HG02759 (cell line): ENCODE measurements around the gene HSF4.
A peak's percentile ranks its signal among the peaks of the same experiment; 100 is the strongest.

Experiments
- ATAC-seq: cut with Tn5 transposase; IDR thresholded peaks from one replicate; pipeline ENCODE4 v1.9.1; 2021; ENCODE audit warnings: mild to moderate bottlenecking, moderate library complexity; ENCODE audit not compliant: unreplicated experiment

HSF4 gene

GRCh38 chr16:67184453-67184994 lies 20.0 kb downstream of the HSF4 start:
- peak; percentile 7 for ATAC-seq

- no peak for ATAC-seq
Measured at GRCh38 chr16:67184995-67185650, 20.6 kb downstream of the HSF4 start.

- no peak for ATAC-seq
Measured at GRCh38 chr16:67185651-67186134, 21.1 kb downstream of the HSF4 start.

DNA sequence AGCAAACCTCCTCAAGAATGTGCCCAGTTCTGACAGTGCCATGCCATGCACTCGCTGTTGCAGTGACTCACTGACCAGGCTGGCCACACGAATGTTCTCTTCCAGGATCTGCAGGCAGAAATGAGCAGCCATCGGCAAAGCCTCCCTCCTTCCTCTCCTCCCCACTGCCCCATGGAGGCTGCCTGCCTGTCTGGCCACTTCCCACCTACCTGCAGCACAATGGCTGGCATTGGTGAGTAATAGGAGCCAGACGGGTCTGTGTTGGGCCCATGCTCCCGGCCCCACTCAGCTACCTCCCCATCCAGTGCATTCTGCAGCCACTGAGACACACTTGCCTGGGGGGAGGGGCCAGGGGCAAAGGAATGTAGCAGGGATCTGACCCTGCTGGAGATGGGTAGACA lies 22.0 kb downstream of the HSF4 start:
- ATAC-seq, result no peak

GRCh38 chr16:67187175-67187890 lies 22.8 kb downstream of the HSF4 start:
- no peak for ATAC-seq

DNA sequence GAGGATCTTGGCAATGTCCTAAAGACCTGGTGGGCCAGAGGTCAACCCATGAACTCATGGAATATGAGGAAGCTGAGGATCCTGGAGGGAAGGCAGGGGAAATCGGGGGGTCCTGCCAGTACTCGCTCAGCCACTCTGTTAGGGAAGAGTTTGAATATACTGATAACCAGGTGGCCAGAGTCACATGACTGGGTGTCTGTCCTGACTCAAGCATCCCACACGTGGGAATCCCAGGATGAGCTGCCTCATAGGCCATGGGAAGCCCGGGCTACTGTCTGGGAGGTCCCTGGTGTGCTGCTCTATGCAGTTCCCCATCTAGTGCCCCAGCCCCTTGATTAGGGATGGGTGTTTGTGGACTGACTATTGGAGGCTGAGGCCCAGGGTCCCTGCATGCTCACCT lies 23.8 kb downstream of the HSF4 start:
- ATAC-seq, result no peak

DNA sequence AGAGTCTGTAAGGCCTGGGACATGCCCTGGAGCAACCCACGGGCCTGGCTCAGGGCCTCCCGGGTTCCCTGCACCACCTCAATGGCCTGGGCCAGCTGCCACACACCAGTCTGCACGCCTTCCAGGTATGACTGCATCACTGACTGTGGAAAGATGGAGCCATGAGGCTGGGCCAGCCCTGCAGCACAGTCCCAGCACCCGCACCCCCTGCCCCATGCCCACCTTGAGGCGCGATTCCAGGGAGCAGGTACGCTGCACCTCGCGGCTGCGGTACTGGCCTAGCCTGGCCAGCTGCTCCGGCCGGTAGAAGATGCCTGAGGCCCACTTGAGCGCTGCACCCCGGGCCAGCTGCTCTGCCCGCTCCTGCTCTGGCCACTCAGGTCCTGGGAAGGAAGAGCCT lies 24.3 kb downstream of the HSF4 start:
- ATAC-seq, result no peak

GRCh38 chr16:67190041-67190440 lies 25.5 kb downstream of the HSF4 start, which contains the start of gene EXOC3L1:
Gene EXOC3L1, minus strand, starts transcription at chr16:67190136. Its CDS starts 460 bp downstream, at chr16:67189676.
- ATAC-seq, result no peak

GRCh38 chr16:67190448-67191399 lies 26.2 kb downstream of the HSF4 start:
- no peak for ATAC-seq

- ATAC-seq, result no peak
Measured at GRCh38 chr16:67191411-67191994, 27.0 kb downstream of the HSF4 start.

DNA sequence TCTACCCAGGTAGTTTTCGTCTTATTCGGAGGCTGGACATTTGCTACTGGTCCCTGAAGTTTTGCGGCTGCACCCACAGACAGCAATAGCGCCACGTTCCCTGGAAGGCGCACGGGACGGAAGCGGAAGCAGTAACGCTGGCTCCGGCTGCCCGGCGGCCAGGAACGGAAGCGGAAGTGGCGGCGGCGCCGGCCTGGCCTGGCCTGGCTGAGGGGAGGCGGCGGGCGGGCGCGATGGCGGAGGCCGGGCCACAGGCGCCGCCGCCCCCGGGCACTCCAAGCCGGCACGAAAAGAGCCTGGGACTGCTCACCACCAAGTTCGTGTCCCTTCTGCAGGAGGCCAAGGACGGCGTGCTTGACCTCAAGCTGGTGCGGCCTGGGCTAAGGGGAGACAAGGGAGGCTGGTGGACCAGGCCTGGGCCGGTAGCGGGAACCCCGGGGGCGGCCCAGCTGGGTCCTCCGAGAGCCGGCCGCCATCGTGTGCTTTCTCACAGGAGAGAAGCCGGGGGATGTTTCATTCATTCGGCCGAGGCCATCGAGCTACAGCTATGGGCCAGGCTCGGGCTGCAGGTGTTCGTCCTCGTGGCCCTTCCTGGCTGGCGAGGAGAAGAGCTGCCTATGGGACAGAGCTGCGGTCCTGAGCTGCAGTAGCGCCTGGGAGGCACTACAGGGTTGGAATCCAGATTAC lies 27.6 kb downstream of the HSF4 start, which contains the start of gene E2F4:
Gene E2F4, plus strand, starts transcription at position 161 of the 687 bp plus-strand sequence. Its CDS starts 73 bp downstream, at position 234.
- ATAC-seq, result peak; percentile 91

- no peak for ATAC-seq
Measured at GRCh38 chr16:67192781-67193361, 28.3 kb downstream of the HSF4 start.

DNA sequence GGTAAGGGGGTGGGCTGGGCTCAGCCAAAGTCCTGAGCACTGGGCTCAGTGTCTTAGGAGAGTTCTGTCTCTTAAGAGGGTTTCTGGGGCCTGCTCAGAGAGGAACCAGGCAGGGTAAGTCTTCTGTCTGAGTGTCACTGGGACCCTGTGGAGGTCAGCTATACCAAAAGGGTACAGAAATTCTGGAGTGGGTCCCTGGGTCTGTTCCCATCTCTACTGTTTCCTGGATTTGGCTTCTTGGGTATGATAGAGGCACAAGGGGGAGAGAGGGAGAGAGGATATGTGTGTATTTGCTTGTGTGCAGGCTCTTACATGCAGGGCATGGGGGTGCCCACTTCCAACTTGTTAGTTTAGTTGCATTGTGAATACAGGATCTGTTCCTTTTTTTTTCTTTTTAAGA lies 29.0 kb downstream of the HSF4 start:
- ATAC-seq, result no peak

GRCh38 chr16:67194260-67194659 lies 29.7 kb downstream of the HSF4 start:
- ATAC-seq, result no peak

- no peak for ATAC-seq
Measured at GRCh38 chr16:67195676-67196075, 31.1 kb downstream of the HSF4 start.

GRCh38 chr16:67196881-67197280 lies 32.3 kb downstream of the HSF4 start:
- no peak for ATAC-seq

DNA sequence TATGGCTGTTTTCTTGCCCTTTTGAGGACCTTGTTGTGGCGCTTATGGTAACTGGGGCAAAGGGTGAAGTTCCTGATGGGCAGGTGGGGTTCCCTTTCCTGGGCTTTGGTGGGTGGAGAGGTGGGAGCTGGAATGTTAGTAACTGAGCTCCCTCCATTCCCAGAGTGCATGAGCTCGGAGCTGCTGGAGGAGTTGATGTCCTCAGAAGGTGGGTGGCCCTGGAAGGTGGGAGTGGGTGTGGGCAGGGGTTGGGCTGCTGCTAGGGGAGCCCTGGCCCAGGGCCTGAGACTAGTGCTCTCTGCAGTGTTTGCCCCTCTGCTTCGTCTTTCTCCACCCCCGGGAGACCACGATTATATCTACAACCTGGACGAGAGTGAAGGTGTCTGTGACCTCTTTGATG lies 33.2 kb downstream of the HSF4 start:
- ATAC-seq, result no peak

DNA sequence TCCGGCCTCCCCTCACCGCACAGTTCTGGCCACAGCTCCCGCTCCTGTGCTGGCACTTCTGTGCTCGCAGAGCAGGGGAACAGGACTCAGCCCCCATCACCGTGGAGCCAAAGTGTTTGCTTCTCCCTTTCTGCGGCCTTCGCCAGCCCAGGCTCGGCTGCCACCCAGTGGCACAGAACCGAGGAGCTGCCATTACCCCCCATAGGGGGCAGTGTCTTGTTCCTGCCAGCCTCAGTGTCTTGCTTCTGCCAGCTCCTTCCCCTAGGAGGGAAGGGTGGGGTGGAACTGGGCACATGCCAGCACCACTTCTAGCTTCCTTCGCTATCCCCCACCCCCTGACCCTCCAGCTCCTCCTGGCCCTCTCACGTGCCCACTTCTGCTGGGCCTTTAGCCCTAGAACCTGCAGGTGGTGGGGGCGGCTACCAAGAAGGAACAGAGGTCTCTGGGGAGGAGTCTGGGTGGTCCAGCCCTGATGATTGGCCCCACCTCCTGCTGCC lies 33.7 kb downstream of the HSF4 start:
- no peak for ATAC-seq
